SU-DHL-6 (cell line): ENCODE results near the gene UGT2A1.

Experiments
- CTCF ChIP-seq: fragments of 200-600 bp; sonication (generic); IDR thresholded peaks from one replicate; pipeline ENCODE4 v1.5.1; 2017; ENCODE audit warnings: antibody characterized with exemption, mild to moderate bottlenecking, low read length, moderate library complexity; ENCODE audit not compliant: insufficient read depth, poor library complexity, severe bottlenecking
- EZH2phosphoT487 ChIP-seq: fragments of 200-600 bp; sonication (generic), shearing (Covaris generic); conservative IDR thresholded peaks from 2 replicates; pipeline ENCODE4 v1.6.1; 2018; ENCODE audit warnings: mild to moderate bottlenecking, antibody characterized with exemption, low read length, moderate library complexity, mixed read lengths

- TF ChIP-seq CTCF (no peak), EZH2phosphoT487 (no peak)
Observed at GRCh38 chr4:69701696-69702095, 48.6 kb upstream of the UGT2A1 start.
